Activated T-helper 9 cell treated with anti-CD3 and anti-CD28 coated beads, Interleukin-2, amount 50 U/mL, for 16 hours (primary cell): ENCODE results near the gene AMPD3.

Experiments
- DNase-seq: peaks from one replicate; pipeline ENCODE4 v3.0.0-alpha.2; 2020; ENCODE audit warnings: low read depth

Gene AMPD3

DNA sequence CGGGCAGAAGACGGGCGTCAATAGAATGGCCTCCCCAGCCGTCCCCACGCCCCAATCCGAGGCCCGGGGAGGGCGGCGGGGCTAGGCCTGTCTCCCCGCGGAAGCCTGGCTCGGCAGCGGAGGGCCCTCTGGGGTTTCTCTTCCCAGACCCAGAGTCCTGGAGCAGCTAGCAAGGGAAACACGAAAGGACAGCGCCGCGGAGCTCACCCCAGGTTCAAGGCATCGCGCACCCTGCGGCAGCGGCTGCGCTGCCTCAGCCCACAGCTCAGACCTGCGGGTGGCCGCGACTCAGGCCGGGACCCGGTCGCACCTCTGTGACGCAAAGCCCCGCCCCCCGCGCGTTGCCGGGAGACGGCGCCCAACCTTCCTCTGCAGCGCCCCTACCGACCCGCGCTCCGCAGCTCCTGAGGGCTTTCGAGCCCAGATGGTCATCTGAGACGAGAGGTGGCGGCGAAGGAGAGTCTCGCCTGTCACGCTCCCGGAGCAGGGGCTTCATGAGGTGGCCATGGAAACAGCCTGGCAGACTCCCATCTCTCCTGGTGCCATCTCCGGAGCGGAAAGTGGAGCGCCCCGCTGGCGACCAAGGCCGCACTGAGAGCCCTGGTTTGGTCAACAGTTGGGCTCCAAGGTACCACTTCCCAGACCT, 86.0 kb downstream of the AMPD3 start, which contains the start of gene RNF141:
TSS of gene RNF141 (minus strand) at position 273 of the 646 bp plus-strand sequence. CDS start 7,029 bp downstream, outside the sequence.
- peak; percentile 95 for DNase-seq

DNA sequence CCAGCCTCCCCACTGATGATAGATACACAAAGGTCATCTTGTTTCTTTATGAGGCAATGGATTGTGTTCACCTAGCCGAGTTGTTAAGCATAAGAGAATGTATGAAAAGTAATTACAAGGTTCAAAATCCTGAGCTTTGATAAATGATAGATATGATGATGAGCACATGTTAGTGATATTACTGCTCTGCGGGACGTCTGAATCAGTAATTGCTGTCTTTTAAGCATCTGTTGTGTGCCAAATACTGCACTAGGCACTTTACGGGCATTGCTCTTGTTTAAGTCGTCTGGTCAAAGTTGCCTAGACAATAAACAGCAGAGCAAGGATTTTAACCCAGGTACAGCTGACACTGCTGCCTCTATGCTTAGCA, 86.5 kb downstream of the AMPD3 start:
- no peak for DNase-seq

- DNase-seq: no peak
Measured at GRCh38 chr11:10542776-10543175, 87.7 kb downstream of the AMPD3 start.

DNA sequence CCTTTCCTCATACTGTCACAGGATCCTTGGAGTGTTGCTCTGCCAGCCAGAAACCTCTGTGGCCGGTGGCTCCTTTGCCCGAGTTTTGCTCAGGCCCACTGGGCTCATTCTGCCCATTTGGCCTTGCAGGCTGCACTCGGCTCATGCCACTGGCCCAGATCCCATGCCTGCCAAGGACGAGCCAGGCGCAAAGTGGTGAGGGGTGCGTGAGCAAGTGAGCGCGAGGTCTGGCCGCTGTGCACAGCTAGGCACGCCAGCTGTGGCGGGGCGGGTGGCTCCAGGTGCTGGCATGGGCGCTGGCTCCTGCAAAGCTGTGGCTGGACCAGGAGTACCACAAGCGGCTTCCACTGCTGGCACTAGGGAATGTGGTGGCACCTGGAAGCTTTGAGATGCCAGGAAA, 88.7 kb downstream of the AMPD3 start:
- DNase-seq: no peak

DNA sequence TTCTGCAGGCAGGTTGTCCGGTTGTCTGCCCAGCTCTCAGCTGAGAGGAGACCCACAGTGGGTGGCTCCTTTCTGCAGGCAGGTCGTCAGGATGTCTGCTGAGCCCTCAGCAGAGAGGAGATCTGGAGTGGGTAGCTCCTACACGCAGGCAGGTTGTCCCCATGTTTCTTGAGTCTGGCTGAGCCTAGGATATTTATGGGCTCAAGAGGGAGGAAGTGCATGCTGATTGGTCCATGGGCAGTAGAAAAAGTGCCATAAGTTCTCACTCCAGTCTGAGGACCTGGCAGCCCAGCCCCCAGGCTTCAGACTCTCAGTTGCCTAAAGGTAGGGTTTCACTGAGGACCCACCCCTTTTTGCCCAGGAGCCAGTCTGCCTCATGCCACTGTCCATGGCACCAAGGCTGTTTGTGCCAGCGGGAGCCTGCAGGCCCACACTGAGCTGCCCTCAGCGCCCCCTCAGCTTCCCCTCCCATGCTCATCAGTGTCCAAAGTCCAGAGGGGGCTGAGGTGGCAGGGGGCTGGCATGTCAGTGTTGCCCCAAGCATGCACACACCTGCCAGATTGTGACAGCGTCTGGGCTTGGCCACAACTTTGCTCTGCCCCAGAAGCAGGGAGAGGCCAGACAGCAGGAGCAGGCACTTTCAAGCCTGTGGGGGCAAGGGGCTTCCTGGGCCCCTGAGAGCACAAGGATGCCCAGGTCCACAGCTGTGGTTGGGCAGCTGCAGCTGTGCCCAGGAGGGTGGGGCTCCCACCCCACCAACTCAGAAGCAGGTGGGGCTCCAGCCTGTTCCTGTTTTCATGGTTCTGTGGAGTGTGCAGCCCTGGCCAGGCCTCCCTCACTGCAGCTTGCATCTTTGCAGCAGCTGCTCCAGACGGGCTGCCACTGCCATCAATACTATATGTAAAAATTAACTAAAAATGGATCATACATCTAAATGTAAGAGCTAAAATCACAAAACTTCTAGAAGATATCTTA, 89.7 kb downstream of the AMPD3 start:
- DNase-seq: no peak

GRCh38 chr11:10550503-10551289, 95.6 kb downstream of the AMPD3 start:
- no peak for DNase-seq

GRCh38 chr11:10551290-10551592, 96.2 kb downstream of the AMPD3 start:
- DNase-seq: no peak

- DNase-seq: no peak
Measured at GRCh38 chr11:10551845-10552352, 96.8 kb downstream of the AMPD3 start.

GRCh38 chr11:10556590-10556989, 101.5 kb downstream of the AMPD3 start:
- DNase-seq: no peak
